HG03095 (cell line): Measurements from ENCODE around the gene MX1.
A peak's percentile ranks its signal among the peaks of the same experiment; 100 is the strongest.

Experiments used
- ATAC-seq: cut with Tn5 transposase; IDR thresholded peaks from one replicate; pipeline ENCODE4 v1.9.1; 2021; ENCODE audit warnings: moderate library complexity; ENCODE audit not compliant: unreplicated experiment

MX1 gene

DNA sequence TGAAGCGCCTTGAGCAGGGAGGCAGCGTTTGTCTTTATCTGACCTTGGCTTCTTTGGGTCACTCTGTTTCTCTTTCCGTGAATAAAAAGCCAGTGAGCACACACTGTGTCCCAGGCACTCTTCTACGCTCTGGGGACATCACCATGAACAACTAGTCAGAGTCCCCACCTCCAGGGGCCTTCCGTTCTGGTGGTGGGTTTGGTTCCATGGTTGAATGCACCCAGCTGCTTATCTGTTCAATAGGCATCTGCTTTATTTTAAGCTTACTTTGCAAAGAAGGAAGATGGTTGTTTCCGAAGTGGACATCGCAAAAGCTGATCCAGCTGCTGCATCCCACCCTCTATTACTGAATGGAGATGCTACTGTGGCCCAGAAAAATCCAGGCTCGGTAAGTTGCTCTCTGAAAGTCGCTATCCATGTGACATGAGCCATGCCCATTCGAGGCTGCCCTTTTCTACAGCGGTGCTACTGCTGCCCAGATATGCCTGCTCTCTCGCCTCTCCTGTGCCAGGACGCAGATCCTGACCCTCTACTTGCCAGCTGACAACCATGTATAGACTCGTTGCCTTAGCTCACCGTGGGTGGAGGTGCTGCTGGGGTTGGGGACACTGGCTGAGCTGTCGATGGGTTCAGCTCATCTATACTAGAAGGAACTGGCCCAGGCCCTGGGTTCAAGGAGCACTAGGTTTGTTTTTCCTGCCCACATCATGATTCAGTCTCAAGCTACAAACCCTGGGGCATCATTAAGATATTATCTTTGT lies 5.9 kb downstream of the MX1 start:
- peak; percentile 86 for ATAC-seq

- ATAC-seq: no peak
Measured at GRCh38 chr21:41432562-41433460, 6.8 kb downstream of the MX1 start.

DNA sequence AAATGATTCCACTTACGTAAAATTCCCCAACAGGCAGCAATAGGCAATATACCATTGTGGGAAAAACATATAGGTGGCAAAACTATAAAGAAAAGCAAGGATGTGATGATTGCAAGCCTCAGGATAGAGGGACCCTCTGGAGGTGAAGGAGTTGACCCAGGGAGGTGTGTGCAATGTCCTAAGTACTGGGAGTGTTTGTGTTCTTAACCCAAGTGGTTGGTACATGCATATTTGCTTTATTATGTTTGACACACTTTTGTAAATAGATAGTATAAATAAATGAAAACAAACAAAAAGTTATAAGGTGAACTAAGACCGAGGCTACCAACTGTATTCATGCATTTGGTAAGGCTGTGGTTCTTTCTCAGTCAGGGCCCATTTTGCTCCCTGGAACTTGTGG lies 7.5 kb downstream of the MX1 start:
- no peak for ATAC-seq

- no peak for ATAC-seq
Measured at GRCh38 chr21:41435706-41436105, 9.7 kb downstream of the MX1 start.

DNA sequence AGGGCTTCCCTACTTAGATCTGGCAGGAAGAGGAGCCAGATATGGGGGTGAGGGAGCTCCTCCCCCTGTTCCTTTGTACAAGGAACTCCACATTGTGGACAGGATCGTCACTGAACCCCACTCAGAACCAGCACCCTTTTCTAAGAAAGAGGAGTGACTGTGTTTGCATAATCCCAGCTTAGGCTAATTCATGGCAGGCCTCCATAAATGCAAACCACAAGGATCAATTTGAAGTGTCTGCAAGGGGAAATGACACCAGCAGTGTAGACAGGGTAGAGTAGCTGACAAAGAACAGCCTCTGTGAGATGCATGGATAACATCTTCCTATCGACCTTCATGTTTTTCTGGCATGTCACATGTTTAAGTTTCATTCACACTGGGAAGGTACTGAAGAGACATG lies 11.7 kb downstream of the MX1 start:
- ATAC-seq: no peak

DNA sequence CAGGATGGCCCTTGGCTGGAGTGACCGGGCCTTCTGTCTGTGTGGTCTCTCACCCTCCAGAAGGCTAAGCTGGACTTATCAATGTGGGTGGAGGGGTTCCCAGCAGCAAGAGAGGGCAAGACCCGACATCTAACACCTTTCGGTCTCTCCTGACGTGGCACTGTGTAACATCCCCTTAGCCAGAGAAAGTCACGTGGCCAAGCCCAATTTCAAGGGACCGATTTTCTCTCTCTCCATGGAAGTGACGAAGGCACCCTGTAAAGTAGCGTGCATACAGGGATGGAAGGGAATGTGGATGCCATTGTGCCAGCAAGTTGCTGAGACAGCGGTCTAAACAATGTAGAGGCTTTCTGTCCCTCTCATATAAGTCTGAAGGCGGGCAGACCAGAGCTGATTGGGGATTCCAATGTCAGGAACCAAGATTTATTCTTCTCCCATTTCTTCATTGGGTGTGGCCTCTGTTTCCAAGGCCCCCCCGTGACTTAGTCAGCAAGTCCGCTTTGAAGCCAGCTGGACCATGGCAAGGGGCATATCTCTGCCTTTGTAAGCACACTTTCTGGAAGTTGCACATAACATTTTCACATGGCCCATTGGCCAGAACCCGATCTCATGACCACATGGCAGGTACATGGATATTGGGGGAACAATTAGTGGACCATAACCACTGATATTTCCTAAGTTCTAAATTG lies 12.5 kb downstream of the MX1 start:
- ATAC-seq: no peak

DNA sequence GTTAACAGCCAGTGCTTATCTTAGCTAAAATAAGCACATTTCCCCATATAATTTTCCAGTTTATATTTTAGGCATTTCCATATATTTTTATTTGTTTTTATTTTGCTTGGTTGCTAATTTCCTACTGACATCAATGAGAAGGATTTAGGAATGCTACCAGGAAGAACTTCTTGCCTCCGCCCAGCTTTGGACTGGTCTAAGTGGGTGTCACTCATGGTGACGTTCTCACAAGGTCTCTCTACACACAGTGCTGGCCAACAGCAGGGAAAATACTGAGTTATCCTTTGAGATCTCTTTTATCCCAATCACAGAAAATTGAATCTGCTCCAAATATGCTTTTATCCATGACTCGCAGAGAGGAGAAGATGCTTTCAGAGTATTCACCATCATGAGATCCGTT lies 13.2 kb downstream of the MX1 start:
- no peak for ATAC-seq

DNA sequence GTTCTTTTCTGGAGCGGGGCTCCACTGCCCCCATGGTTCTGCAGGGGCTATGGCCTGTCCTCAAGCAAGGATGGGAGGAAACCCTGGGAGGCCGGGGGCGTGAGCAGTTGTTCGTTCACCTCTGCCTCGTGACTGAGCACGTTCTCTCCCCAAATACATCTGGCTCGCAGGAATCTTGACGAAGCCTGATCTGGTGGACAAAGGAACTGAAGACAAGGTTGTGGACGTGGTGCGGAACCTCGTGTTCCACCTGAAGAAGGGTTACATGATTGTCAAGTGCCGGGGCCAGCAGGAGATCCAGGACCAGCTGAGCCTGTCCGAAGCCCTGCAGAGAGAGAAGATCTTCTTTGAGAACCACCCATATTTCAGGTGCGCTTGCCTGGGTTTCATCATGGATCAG lies 15.5 kb downstream of the MX1 start:
- ATAC-seq: no peak

DNA sequence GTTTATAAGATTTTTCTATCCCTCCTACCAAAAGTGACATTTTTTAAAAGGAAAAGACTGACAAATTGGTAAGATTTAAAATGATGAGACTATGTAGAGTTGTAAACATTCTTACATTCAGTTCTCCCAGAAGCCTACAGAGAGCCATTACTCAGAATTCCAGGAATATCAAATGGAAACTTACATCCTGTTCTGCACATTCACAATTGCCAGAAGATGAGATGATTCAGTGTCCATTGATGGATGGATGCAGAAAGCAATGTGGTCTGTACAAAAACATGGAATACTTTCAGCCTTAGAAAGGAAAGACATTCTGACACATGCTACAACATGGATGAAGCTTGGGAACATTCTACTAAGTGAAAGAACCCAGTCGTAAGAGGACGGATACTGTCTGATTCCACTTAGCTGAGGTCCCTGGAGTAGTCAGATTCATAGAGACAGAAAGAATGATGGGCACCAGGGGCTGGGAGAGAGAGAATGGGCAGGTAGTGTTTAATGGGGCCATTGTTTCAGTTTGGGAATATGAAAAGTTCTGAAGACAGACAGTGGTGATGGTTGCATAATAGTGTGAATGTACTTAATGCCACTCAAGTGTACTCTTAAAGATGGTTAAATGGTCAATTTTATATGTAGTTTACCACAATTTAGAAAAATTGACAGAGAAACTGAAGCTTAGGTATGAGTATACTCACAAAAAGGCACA lies 16.6 kb downstream of the MX1 start:
- no peak for ATAC-seq

GRCh38 chr21:41443562-41443961 lies 17.5 kb downstream of the MX1 start:
- ATAC-seq: no peak

DNA sequence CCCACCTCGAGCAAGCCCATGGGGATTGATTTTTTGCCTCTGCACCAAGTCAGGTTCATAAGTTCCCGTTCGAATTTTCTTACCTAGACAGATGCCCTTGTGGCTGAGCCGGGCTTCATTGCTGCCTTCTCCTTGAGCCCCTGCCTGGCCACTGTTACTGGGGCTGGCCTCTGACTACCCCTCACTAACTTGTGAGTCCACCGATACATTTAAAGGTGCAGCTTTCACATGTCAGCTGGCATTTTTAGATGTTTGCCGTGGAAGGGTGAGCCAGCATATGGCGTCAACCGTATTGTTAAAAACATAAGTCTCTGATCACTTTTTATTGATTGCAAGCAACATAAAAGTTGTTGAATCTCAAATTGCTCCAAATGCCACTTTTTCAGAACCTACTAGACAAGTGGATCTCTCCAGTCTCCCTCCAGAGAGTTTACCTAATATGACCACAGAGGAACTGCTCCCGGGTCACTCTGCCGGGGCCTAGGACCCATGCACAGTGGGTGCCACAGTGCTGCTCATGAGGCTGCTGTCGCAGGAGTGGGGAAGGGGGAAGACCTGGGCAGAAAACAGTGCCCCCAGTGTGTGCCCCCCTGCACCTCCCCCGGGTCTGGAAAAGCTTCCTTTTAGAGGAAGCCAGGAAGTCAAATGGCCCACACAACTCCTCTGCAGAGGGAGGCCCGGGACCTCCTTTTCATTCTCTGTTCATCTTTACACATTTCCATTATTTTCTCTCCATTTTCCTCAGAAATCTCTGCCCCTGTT lies 18.8 kb downstream of the MX1 start:
- no peak for ATAC-seq

DNA sequence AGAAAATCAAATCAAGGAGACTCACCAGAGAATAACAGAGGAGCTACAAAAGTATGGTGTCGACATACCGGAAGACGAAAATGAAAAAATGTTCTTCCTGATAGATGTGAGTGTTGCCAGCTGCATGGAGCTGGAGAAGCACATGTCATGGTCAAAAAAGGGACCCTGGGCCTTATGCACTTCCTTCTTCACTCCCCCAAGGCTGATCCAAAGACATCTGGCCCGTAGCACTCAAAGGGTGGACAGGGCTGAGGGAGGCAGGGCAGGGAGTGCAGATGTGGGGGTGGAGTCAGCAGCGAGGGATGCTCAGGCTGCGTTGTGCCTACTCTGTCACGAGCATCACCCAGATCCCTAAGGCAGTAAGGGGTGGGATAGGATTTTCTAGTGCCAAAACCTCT lies 19.4 kb downstream of the MX1 start:
- no peak for ATAC-seq

- no peak for ATAC-seq
Measured at GRCh38 chr21:41446586-41446985, 20.5 kb downstream of the MX1 start.

DNA sequence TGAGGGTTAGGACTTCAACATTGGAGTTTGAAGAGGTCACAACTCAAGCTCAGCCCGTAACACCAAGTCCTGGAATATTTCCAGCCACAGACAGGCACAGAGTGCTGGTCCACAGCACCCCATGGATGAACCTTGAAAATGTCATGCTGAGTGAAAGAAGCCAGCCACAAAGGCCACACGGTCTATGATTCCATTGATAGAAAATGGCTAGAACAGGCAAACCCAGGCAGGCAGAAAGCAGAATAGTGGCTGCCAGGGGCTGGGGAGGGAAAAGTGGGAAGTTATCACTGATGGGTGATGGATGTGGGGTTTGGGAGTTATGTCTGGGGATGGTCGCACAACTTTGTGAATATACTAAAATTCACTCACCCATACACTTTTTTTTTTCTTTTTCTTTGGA lies 21.3 kb downstream of the MX1 start:
- ATAC-seq: no peak

DNA sequence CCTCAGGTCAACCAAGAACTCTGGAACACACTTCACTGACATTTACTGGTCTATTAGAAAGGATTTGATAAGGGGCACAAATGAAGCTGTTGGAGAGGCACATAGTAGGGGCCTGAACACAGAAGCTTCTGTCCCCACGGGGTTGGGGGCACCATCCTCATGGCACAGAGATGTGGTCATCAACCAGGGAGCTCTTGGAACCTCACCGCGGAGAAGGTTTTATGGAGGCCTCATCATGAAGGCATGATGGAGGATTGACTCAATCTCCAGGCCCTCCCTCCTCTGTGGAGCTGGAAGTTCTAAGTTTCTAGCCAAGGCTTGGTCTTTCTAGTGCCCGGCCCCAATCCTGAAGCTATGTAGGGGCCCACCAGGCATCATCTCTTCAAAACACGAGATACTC lies 23.6 kb downstream of the MX1 start:
- ATAC-seq: no peak

GRCh38 chr21:41451753-41452676 lies 26.0 kb downstream of the MX1 start:
- ATAC-seq: no peak

DNA sequence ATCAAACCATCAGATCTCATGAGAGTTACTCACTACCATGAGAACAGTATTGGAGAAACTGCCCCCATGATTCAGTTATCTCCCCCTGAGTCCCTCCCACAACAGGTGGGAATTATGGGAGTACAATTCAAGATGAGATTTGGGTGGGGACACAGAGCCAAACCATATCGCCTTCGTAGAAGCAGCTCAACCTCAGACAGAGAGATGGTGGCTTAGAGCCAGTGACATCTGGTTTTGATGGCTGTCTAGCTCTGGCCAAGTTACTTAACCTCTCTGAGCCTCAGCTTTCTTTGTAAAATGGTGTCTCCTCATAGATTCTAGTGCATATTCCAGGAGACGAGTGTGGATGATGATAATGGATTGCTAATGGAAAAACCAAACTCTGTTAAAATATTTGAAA lies 27.2 kb downstream of the MX1 start:
- no peak for ATAC-seq

DNA sequence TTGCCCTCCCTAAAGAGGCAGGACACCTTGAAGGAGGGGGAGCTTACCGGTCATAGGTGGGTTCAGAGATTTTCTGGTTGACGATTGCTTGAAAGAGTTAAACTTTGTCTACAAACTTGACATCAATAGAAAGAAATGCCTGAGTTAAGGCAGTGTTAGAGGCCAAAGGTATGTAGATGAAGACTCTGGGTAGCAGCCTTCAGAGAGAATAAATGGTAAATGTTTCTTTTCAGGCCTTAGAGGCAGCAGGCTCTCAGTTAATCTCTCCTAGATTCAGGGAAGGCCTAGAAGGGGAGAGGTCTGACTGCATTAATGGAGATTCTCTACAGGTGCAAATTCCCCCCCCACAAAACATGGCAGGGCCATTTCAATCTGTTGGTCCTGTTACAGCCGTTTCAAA lies 27.7 kb downstream of the MX1 start:
- no peak for ATAC-seq

DNA sequence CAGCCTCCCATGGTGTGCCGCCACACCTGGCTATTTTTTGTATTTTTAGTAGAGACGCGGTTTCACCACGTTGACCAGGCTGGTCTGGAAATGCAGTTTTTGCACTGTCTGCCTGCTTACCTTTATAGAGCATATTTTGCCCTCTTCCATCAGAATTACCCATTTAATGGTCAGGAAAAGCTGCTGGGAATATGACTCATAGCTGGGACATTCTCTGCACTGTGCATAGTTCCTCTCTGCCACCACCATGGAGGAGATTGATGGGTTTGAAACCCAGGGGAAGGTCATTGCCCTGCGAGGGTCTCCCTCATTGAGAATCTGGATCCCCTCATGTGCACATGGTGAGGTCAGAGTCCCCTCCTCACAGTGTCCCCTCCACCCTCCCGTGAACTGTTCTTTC lies 32.1 kb downstream of the MX1 start:
- no peak for ATAC-seq
